Fibroblast of lung (primary cell): Measurements from ENCODE around the gene CISH.

Source experiments
- EZH2 ChIP-seq: IDR thresholded peaks from 2 replicates; pipeline ENCODE4 v1.5.1; 2012; ENCODE audit warnings: low read length, control low read depth, mild to moderate bottlenecking; ENCODE audit errors: missing control alignments
- TF ChIP-seq, protein P1 (sequence below), 2 donors: IDR thresholded peaks in 1 of 2; conservative IDR thresholded peaks in 1 of 2; 1 replicate in 1 of 2; 2 replicates in 1 of 2; pipeline ENCODE4 v1.5.1; 2011 to 2012; ENCODE audit warnings: low read length in 2 of 2, control low read depth in 1 of 2, inconsistent platforms in 1 of 2, low read depth in 1 of 2, mild to moderate bottlenecking in 1 of 2

DNA sequence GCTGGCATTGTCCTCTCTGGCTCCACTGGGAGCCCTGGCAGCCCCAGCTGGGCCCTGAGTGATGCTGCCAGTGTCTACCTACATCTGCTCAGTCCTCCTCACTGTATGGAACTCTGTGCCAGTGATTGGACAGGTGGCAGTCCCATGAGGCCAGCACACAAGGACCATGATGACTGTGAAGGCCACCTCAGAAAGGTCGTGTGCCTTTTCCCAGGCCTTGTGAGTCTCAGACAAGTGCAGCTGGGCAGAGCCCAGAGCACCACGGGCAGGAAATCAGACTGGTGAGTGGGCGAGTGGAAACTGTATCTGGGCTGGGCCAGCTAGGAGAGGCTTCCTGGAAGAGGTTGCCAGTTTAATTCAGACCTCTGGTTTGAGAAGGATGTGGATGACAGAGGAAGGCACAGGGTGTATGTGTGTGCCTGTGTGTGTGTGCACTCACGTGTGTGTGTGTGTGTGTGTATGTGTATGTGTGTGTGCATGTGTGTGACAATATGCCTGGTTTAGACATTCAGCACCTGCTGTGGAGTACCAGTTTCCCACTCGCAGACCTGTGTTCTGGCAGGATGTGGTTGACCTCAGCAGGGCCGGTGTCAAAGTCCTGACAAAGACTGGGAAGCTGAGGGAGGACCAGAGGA, 12.4 kb upstream of the CISH start:
- TF ChIP-seq, protein P1, sequence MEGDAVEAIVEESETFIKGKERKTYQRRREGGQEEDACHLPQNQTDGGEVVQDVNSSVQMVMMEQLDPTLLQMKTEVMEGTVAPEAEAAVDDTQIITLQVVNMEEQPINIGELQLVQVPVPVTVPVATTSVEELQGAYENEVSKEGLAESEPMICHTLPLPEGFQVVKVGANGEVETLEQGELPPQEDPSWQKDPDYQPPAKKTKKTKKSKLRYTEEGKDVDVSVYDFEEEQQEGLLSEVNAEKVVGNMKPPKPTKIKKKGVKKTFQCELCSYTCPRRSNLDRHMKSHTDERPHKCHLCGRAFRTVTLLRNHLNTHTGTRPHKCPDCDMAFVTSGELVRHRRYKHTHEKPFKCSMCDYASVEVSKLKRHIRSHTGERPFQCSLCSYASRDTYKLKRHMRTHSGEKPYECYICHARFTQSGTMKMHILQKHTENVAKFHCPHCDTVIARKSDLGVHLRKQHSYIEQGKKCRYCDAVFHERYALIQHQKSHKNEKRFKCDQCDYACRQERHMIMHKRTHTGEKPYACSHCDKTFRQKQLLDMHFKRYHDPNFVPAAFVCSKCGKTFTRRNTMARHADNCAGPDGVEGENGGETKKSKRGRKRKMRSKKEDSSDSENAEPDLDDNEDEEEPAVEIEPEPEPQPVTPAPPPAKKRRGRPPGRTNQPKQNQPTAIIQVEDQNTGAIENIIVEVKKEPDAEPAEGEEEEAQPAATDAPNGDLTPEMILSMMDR (conservative IDR thresholded peaks at IDR 0.05 in 1 of 2, IDR thresholded peaks at IDR 0.05 in 1 of 2; ENCODE audit: low read depth in 1 of 2, low read length in 2 of 2) = no peak
- no peak for TF ChIP-seq EZH2
